Activated CD8-positive, alpha-beta T cell treated with anti-CD3 and anti-CD28 coated beads, Interleukin-2, amount 10 ng/mL, durations not matched to agents 7 days and 5 days (primary cell): ENCODE measurements around the gene SRPK3. TPM values are rescaled to one million over a fixed set of nuclear protein-coding genes. Genes with fewer than 3 reads are reported as not detected.

Source experiments
- ATAC-seq: fragments of 150-1000 bp; cut with Tn5 transposase; one replicate; pipeline ENCODE4 v1.10.0; 2021; ENCODE audit warnings: moderate library complexity
- CTCF ChIA-PET: fragments of 350-600 bp; sonication (Branson Sonifier 250); formaldehyde crosslinking; loops from one replicate; lab custom pipeline; 2021; ENCODE audit warnings: antibody characterized with exemption; lab: Charles Lee
- POLR2A ChIA-PET: fragments of 350-600 bp; sonication (Branson Sonifier 250); formaldehyde crosslinking; loops from one replicate; lab custom pipeline; 2021; ENCODE audit warnings: antibody characterized with exemption; lab: Charles Lee
- DNase-seq: peaks from one replicate; pipeline ENCODE4 v3.0.0-alpha.2; 2020
- H3K27ac Mint-ChIP-seq: one replicate; pipeline ENCODE4 v1.8.0; 2021; ENCODE audit warnings: mild to moderate bottlenecking, mixed read lengths
- H3K27me3 Mint-ChIP-seq: one replicate; pipeline ENCODE4 v1.8.0; 2021; ENCODE audit warnings: low read depth, mixed read lengths
- H3K36me3 Mint-ChIP-seq: one replicate; pipeline ENCODE4 v1.8.0; 2021; ENCODE audit warnings: low read depth, mixed read lengths
- H3K4me1 Mint-ChIP-seq: one replicate; pipeline ENCODE4 v1.8.0; 2021; ENCODE audit warnings: low read depth, mixed read lengths
- H3K4me3 Mint-ChIP-seq: one replicate; pipeline ENCODE4 v1.8.0; 2021; ENCODE audit warnings: mild to moderate bottlenecking, mixed read lengths
- H3K9me3 Mint-ChIP-seq: one replicate; pipeline ENCODE4 v1.8.0; 2022; ENCODE audit warnings: mixed read lengths; ENCODE audit not compliant: insufficient read depth
- total RNA-seq, 2 experiments: library from RNA; stranded (reverse); gene quantifications; one replicate each; pipeline ENCODE4 v1.2.3, GENCODE V29; 2021

SRPK3 gene, protein sequence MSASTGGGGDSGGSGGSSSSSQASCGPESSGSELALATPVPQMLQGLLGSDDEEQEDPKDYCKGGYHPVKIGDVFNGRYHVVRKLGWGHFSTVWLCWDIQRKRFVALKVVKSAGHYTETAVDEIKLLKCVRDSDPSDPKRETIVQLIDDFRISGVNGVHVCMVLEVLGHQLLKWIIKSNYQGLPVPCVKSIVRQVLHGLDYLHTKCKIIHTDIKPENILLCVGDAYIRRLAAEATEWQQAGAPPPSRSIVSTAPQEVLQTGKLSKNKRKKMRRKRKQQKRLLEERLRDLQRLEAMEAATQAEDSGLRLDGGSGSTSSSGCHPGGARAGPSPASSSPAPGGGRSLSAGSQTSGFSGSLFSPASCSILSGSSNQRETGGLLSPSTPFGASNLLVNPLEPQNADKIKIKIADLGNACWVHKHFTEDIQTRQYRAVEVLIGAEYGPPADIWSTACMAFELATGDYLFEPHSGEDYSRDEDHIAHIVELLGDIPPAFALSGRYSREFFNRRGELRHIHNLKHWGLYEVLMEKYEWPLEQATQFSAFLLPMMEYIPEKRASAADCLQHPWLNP
- total RNA-seq: not detected

DNA sequence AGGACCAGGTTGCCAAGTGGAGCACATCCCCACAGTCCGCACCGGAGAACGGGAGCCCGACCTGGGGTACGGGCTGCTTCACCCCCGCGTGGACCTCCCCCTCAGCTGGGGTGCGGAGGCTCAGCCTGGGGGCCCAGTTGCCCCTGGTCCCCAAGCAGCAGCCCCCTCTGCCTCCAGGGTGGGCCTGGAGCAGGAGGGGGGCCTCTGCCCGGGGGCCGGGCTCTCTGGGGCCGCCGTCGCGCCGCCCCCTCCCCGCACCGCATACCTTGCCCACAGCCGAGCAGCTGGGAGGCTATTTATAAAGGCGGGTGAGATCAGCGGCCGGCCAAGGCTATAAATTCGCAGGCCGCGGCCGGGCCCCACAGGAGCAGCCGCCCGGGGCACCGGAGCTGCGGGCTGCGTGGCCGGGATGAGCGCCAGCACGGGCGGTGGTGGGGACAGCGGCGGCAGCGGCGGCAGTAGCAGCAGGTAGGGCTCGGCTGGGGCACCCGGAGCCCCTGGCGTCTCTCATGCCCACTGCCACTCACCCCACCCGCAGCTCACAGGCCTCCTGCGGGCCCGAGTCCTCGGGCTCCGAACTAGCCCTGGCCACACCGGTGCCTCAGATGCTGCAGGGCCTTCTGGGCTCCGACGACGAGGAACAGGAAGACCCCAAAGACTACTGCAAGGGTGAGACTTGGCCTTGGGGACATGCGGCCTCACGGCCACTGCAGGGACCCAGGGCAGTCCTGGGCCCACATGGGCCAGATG, at the start of gene SRPK3:
Gene SRPK3, plus strand, starts transcription at position 364 of the 750 bp plus-strand sequence. Its CDS starts 46 bp downstream, at position 410.
- peaks cover 6% of the 10 kb centered on the region for H3K27me3 Mint-ChIP-seq
- no peaks in the 10 kb centered on the region for H3K9me3 Mint-ChIP-seq
- H3K36me3 Mint-ChIP-seq: no peaks in the 10 kb centered on the region
- H3K27ac Mint-ChIP-seq: no peak within 1 kb of the TSS
- no peak for DNase-seq
- peaks cover 7% of the 10 kb centered on the region for H3K4me1 Mint-ChIP-seq
- ChIA-PET CTCF (no interaction called here), POLR2A (no interaction called here)
- no peak within 1 kb of the TSS for H3K4me3 Mint-ChIP-seq
- peak; percentile 18 for ATAC-seq

DNA sequence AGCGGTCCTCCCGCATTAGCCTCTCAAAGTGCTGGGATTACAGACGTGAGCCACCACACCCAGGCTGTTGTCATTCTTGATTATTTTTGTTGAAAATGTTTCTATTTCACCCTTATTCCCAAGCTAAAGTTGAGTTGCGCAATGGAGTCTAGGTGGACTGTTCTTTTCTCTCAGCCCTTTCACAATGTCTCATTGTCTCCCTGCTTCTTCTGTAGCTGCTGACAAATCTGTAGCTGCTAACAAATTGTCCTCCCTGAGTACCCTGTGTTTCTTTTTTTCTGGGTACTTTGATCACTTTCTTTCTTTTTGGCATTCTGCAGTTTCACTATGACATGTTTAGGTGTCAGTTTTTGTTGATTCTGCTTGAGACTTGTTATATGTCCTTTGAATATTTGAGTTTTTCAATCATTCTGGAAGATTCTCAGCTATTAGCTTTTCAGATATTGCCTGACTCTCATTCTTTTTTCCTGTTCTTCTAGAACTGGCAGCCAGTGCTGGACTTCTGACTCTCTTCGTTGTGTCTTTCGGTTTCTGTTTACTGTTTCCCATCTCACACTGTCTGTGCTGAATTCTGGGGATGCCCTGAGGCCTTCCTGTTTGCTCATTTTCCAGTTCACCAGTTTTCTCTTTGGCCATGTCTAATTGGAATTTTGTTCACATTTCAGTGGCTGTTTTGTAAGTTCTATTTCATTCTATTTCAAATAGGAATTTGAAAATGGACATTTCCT, 49.6 kb upstream of the SRPK3 start:
- ChIA-PET CTCF (no interaction called here), POLR2A (no interaction called here)
- Mint-ChIP-seq H3K9me3 (peaks cover 9% of the 10 kb centered on the region), H3K36me3 (peaks cover 31% of the 10 kb centered on the region), H3K4me1 (peaks cover 42% of the 10 kb centered on the region), H3K27ac (peak overlapping the region; percentile 73), H3K27me3 (no peaks in the 10 kb centered on the region), H3K4me3 (no peak overlapping the region)
- DNase-seq: no peak
- no peak for ATAC-seq

DNA sequence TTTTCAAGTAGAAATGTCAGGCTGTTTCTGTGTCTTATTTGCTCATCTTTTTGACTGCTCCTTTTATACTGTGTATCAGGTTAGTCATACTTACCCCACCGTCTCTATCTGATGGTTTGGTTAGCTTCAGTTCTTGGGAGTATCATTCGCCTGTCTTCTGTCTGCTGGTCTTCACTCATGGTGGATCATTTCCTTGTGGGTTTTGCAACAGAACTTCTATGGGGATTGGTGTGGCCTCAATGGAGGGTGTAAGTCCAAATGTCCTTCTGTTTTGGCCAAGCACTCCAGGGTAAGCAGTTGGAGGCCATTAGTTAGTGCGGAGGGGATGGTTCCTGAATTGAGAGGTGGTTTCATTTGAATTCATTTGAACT, 49.0 kb upstream of the SRPK3 start:
- Mint-ChIP-seq H3K36me3 (peaks cover 33% of the 10 kb centered on the region), H3K9me3 (peaks cover 9% of the 10 kb centered on the region), H3K4me1 (peaks cover 41% of the 10 kb centered on the region), H3K27me3 (no peaks in the 10 kb centered on the region), H3K27ac (peak overlapping the region; percentile 73), H3K4me3 (no peak overlapping the region)
- ChIA-PET POLR2A (no interaction called here), CTCF (no interaction called here)
- DNase-seq (no peak), ATAC-seq (no peak)

DNA sequence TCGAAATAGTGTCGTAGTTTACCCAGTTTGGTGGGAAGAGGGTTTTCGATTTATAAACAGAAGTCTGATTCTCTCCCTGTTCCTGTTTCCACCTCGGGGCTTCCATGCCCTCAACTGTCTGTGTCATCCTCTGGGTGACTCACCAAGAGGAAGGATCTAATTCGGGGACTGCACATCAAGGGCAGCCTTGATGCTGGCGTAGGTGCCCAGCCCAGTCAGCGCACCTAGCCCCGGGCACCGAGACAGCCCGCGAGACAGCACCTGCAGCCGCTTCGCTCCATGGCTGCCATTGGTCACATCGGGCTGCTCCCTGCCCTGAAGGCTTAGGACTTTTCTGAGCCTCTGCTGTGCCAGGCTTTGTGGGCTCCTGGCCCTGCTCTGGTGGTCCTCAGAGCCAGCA, 48.4 kb upstream of the SRPK3 start:
- Mint-ChIP-seq H3K4me1 (peaks cover 35% of the 10 kb centered on the region), H3K27me3 (no peaks in the 10 kb centered on the region), H3K36me3 (peaks cover 33% of the 10 kb centered on the region), H3K9me3 (peaks cover 9% of the 10 kb centered on the region), H3K4me3 (no peak overlapping the region), H3K27ac (no peak overlapping the region)
- ChIA-PET CTCF (no interaction called here), POLR2A (no interaction called here)
- DNase-seq (no peak), ATAC-seq (no peak)

DNA sequence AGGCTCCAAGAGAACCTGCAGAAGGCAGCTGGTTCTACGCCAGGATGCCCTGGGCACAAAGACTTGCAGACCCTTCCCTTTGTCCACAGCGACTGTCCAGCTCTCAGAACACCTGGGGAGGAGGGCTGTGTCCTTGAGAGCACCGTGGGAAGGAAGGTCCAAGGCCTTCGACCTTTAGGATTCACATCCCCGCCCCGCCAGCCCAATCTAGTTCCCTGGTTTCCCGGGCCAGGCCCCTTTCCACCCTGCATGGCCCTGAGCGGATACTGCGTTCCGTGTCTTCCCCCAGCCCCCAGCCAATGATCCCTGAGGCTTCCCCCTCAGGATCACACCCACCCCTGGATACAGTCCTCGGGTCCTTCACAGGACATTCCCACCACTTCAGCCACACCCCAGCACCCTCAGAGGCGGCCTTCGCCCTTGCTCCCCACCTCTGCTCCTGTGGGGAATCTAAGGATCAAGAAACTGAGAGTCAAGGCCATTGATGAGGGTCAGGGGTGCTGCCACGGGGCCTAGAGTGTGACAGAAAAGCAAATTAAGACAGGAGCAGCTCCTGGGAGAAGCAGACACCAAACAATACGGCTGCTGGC, 47.1 kb upstream of the SRPK3 start:
- no peak overlapping the region for H3K27ac Mint-ChIP-seq
- DNase-seq: no peak
- H3K4me3 Mint-ChIP-seq: no peak overlapping the region
- peaks cover 9% of the 10 kb centered on the region for H3K9me3 Mint-ChIP-seq
- ChIA-PET POLR2A (no interaction called here), CTCF (no interaction called here)
- H3K4me1 Mint-ChIP-seq: peaks cover 30% of the 10 kb centered on the region
- no peak for ATAC-seq
- peaks cover 31% of the 10 kb centered on the region for H3K36me3 Mint-ChIP-seq
- no peaks in the 10 kb centered on the region for H3K27me3 Mint-ChIP-seq

DNA sequence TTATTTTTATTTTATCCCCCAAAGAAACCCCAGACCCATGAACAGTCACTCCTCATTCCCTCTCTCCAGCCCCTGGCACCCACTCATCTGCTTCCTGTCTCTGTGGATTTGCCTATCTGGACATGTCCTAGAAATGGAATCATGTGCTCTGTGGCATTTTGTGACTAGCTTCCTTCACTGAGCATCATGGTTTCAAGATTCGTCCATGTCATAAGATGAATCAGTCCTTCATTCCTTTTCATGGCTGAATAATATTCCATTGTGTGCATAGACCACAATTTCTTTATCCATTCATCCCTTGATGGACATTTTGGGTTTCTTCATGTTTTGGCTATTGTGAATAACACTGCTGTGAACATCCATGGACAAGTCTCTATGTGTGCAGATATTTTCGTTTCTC, 46.0 kb upstream of the SRPK3 start:
- no peak for ATAC-seq
- Mint-ChIP-seq H3K4me1 (peaks cover 36% of the 10 kb centered on the region), H3K27me3 (no peaks in the 10 kb centered on the region), H3K27ac (no peak overlapping the region), H3K4me3 (no peak overlapping the region), H3K36me3 (peaks cover 28% of the 10 kb centered on the region), H3K9me3 (peaks cover 9% of the 10 kb centered on the region)
- POLR2A ChIA-PET: no interaction called here
- no peak for DNase-seq
- CTCF ChIA-PET: interaction anchor here (0.9 kb wide), 1 partner anchor 9 kb away, joined by 5 read pairs; no protein-coding TSS in a partner anchor

DNA sequence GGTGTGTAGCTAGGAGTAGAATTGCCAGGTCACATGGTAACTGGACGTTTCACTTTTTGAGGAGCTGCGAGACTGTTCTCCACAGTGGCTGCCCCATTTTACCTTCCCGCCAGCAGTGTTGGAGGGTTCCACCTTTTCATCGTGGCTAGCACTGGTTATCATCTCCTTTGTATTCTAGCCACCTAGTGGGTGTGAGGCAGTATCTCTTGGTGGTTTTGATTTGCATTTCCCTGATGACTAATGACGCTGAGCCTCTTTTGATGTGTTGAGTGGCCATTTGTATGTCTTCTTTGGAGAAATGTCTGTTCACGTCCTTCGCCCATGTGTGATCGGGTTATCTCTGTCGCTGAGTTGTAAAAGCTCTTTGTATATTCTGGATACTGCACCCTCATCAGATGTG, 45.6 kb upstream of the SRPK3 start:
- ATAC-seq (no peak), DNase-seq (no peak)
- Mint-ChIP-seq H3K4me3 (no peak overlapping the region), H3K36me3 (peaks cover 29% of the 10 kb centered on the region), H3K27ac (peak overlapping the region; percentile 60), H3K9me3 (peaks cover 9% of the 10 kb centered on the region), H3K27me3 (no peaks in the 10 kb centered on the region), H3K4me1 (peaks cover 40% of the 10 kb centered on the region)
- CTCF ChIA-PET: interaction anchor here (0.9 to 1.0 kb wide), 2 partner anchors 8 to 9 kb away, joined by 3 to 5 read pairs; no protein-coding TSS in a partner anchor
- POLR2A ChIA-PET: no interaction called here

DNA sequence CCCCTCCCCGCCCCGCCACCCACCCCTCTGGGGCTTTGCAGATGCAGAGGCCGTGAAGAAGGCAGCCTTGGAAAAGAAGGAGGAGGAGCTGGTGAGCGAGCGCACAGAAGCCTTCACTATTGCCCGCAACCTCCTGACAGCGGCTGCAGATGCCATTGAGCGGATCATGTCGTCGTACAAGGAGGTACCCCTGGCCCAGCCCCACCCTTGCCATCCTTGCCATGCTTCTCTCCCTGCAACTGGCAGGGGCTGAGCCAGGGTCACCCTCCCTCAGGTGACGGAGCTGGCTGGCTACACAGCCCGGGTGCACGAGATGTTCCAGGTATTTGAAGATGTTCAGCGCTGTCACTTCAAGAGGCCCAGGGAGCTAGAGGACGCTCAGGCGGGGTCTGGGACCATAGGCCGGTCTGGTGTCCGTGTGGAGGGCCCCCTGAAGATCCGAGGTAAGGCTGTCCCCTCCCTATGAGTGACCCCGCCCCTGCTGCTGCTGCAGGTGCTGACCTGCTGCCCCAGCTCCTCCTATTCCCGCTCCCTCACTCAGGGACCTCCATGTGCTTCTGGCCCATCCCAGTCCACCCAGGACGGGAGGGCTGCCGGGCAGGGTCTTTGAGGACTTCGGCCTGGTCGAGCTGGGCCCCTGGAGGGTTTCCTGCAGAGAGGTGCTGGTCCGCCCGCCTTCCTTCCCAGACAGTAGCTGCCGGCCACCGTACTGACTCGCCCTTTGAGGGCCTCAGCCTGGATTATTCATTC, 44.6 kb upstream of the SRPK3 start:
- Mint-ChIP-seq H3K27ac (peak overlapping the region; percentile 49), H3K4me3 (no peak overlapping the region), H3K27me3 (no peaks in the 10 kb centered on the region), H3K9me3 (peaks cover 8% of the 10 kb centered on the region), H3K4me1 (peaks cover 42% of the 10 kb centered on the region), H3K36me3 (peaks cover 25% of the 10 kb centered on the region)
- ChIA-PET POLR2A (no interaction called here), CTCF (interaction anchor here (1.0 kb wide), 1 partner anchor 9 kb away, joined by 3 read pairs; no protein-coding TSS in a partner anchor)
- no peak for DNase-seq
- no peak for ATAC-seq

DNA sequence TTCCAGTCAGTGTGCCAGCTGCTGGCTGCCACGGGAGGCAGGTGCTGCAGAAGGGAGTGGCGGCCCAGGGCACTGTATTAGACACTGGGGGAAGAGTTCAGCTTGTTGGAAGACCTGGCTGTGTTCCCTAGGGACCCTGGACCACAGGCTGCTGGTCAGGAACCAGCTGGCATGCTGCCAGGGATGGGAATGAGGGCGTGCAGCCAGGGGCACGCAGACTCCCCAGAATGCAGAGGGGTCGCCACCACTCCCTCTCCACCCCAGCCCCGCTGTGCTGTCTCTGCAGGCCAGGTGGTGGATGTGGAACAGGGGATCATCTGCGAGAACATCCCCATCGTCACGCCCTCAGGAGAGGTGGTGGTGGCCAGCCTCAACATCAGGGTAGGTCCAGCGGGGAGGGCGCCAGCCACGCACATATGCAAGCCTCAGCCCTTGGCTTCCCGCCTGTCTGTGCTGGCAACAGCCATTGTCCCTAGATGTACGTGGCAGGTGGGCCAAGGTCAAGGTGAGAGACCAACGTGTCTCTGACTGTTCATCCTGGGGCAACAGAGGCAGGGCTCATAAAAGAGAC, 43.9 kb upstream of the SRPK3 start:
- Mint-ChIP-seq H3K4me1 (peaks cover 37% of the 10 kb centered on the region), H3K27me3 (no peaks in the 10 kb centered on the region), H3K9me3 (peaks cover 1% of the 10 kb centered on the region), H3K36me3 (peaks cover 18% of the 10 kb centered on the region), H3K27ac (peak overlapping the region; percentile 49), H3K4me3 (no peak overlapping the region)
- ATAC-seq: no peak
- CTCF ChIA-PET: no interaction called here
- POLR2A ChIA-PET: no interaction called here
- no peak for DNase-seq

DNA sequence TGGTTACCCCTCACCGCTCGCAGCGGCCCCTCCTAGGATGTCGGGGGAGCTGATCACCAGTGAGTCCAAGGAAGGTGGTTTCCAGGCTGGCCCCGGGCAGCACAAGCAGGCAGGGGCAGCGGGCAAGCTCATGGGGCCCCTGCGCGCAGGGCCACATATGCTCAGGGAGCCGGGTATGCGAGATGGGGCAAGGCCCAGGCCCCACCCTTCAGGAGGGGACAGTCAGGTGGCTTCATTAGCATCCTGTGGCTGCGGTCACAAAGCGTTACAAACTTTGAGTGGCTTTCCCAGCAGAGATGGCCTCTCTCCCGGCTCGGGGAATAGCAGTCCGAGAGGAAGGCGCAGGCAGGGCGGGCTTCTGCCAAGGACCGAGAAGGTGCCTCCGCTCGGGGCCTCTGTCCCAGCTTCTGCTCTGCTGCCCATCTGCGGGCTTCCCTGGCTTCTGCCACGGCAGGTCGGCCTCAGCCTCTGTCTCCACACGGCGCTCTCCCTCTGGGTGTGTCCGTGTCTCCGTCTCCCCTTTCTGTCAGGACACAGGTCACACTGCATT, 42.7 kb upstream of the SRPK3 start:
- Mint-ChIP-seq H3K4me3 (no peak overlapping the region), H3K27ac (no peak overlapping the region), H3K27me3 (no peaks in the 10 kb centered on the region), H3K36me3 (peaks cover 16% of the 10 kb centered on the region), H3K9me3 (no peaks in the 10 kb centered on the region), H3K4me1 (peaks cover 32% of the 10 kb centered on the region)
- no peak for DNase-seq
- no peak for ATAC-seq
- ChIA-PET CTCF (no interaction called here), POLR2A (no interaction called here)
